OCI-LY7 (cell line): ENCODE measurements around the gene POLR3H. TPM values are rescaled to one million over a fixed set of nuclear protein-coding genes. Genes with fewer than 3 reads are reported as not detected.

ENCODE experiments used
- BruUV-seq: library from RNA; stranded (reverse); fragments of 400-500 nt; replicated peaks from 2 replicates; lab custom pipeline; 2021; lab: Mats Ljungman, UMichigan
- CTCF ChIA-PET: fragments of 300-600 bp; sonication (Branson Sonifier 250); formaldehyde crosslinking; loops from one replicate; lab custom pipeline; 2022; ENCODE audit warnings: antibody characterized with exemption; ENCODE audit not compliant: unreplicated experiment; lab: Charles Lee
- POLR2A ChIA-PET: fragments of 300-600 bp; sonication (Branson Sonifier 250); formaldehyde crosslinking; loops from one replicate; lab custom pipeline; 2022; ENCODE audit warnings: antibody characterized with exemption; lab: Charles Lee
- DNase-seq: peaks from one replicate; pipeline ENCODE4 v3.0.0-alpha.2; 2015; ENCODE audit warnings: low spot score
- H2AFZ ChIP-seq: fragments of 200-600 bp; sonication (generic), shearing (Covaris generic); 2 replicates; pipeline ENCODE4 v1.6.1; 2014; ENCODE audit warnings: mild to moderate bottlenecking, antibody characterized with exemption, low read length, moderate library complexity
- H3K27ac ChIP-seq: fragments of 200-600 bp; sonication (generic); 2 replicates; pipeline ENCODE4 v1.5.1; 2014; ENCODE audit warnings: mixed run types, low read depth, mild to moderate bottlenecking, moderate library complexity, low read length, inconsistent platforms; ENCODE audit not compliant: poor library complexity, severe bottlenecking
- H3K36me3 ChIP-seq: fragments of 200-600 bp; sonication (generic); 2 replicates; pipeline ENCODE4 v1.6.1; 2014; ENCODE audit warnings: mild to moderate bottlenecking, antibody characterized with exemption, low read length, moderate library complexity, mixed read lengths; ENCODE audit not compliant: insufficient read depth
- H3K4me1 ChIP-seq: fragments of 200-600 bp; sonication (generic); 2 replicates; pipeline ENCODE4 v1.5.1; 2014; ENCODE audit warnings: mild to moderate bottlenecking, low read length; ENCODE audit not compliant: insufficient read depth, poor library complexity, severe bottlenecking
- H3K4me2 ChIP-seq: fragments of 200-600 bp; sonication (generic); 2 replicates; pipeline ENCODE4 v1.6.1; 2014; ENCODE audit warnings: mild to moderate bottlenecking, low read length
- H3K4me3 ChIP-seq: fragments of 200-600 bp; sonication (generic); 2 replicates; pipeline ENCODE4 v1.5.1; 2014; ENCODE audit warnings: mild to moderate bottlenecking, low read depth, low read length; ENCODE audit not compliant: poor library complexity, severe bottlenecking
- H3K79me2 ChIP-seq: fragments of 200-600 bp; sonication (generic); 2 replicates; pipeline ENCODE4 v1.6.1; 2016; ENCODE audit warnings: low read depth, mild to moderate bottlenecking, low read length, moderate library complexity, mixed read lengths; ENCODE audit not compliant: insufficient read depth
- H3K9me2 ChIP-seq: fragments of 200-600 bp; sonication (generic); 2 replicates; pipeline ENCODE4 v1.6.1; 2016; ENCODE audit warnings: mild to moderate bottlenecking, low read length, mixed read lengths; ENCODE audit not compliant: insufficient read depth
- H3K9me3 ChIP-seq: fragments of 200-600 bp; sonication (generic); 2 replicates; pipeline ENCODE4 v1.6.1; 2014; ENCODE audit warnings: mild to moderate bottlenecking, mixed run types, low read length, mixed read lengths
- H4K20me1 ChIP-seq: fragments of 200-600 bp; sonication (generic); 2 replicates; pipeline ENCODE4 v1.6.1; 2014; ENCODE audit warnings: mild to moderate bottlenecking, antibody characterized with exemption, low read length, moderate library complexity, mixed read lengths; ENCODE audit not compliant: insufficient read depth
- EZH2phosphoT487 ChIP-seq: fragments of 200-600 bp; sonication (generic); IDR thresholded peaks from 2 replicates; pipeline ENCODE4 v1.6.1; 2018; ENCODE audit warnings: low read depth, borderline replicate concordance, mild to moderate bottlenecking, mixed run types, antibody characterized with exemption, low read length, moderate library complexity, mixed read lengths
- intact Hi-C: fragments of 100-400 bp; cut with micrococcal nuclease; formaldehyde crosslinking; loops from one replicate; pipeline ENCODE4 v1.10.0; 2022; ENCODE audit not compliant: unreplicated experiment
- total RNA-seq, 2 experiments: library from RNA; depleted of rRNA in 1 of 2; stranded (reverse); fragments of >200 nt in 1 of 2; shearing (Covaris generic) in 1 of 2; gene quantifications; 2 replicates each; pipeline ENCODE4 v1.2.3, GENCODE V29; 2014 to 2022
- TF ChIP-seq, protein P1 (sequence below): fragments of 200-600 bp; sonication (generic); conservative IDR thresholded peaks from 2 replicates; pipeline ENCODE4 v1.5.1; 2014; ENCODE audit warnings: mild to moderate bottlenecking, antibody characterized with exemption, low read length, moderate library complexity, mixed read lengths

Gene POLR3H
- total RNA-seq, 2 experiments from 2014 or later = 28.5 to 48.3 TPM

- ChIA-PET CTCF (no interaction called here), POLR2A (no interaction called here)
- Histone ChIP-seq H3K4me2 (no peak overlapping the region), H2AFZ (no peak overlapping the region), H3K79me2 (no peaks in the 10 kb centered on the region), H3K4me1 (peaks cover under 1% of the 10 kb centered on the region), H3K9me2 (no peaks in the 10 kb centered on the region), H3K9me3 (no peaks in the 10 kb centered on the region), H4K20me1 (no peaks in the 10 kb centered on the region), H3K4me3 (no peak overlapping the region), H3K27ac (no peak overlapping the region), H3K36me3 (no peaks in the 10 kb centered on the region)
- BruUV-seq = no TSS peak
- intact Hi-C loops = no loop called here
- DNase-seq = no peak
- TF ChIP-seq EZH2phosphoT487 = no peak
- TF ChIP-seq, protein P1, sequence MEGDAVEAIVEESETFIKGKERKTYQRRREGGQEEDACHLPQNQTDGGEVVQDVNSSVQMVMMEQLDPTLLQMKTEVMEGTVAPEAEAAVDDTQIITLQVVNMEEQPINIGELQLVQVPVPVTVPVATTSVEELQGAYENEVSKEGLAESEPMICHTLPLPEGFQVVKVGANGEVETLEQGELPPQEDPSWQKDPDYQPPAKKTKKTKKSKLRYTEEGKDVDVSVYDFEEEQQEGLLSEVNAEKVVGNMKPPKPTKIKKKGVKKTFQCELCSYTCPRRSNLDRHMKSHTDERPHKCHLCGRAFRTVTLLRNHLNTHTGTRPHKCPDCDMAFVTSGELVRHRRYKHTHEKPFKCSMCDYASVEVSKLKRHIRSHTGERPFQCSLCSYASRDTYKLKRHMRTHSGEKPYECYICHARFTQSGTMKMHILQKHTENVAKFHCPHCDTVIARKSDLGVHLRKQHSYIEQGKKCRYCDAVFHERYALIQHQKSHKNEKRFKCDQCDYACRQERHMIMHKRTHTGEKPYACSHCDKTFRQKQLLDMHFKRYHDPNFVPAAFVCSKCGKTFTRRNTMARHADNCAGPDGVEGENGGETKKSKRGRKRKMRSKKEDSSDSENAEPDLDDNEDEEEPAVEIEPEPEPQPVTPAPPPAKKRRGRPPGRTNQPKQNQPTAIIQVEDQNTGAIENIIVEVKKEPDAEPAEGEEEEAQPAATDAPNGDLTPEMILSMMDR = no peak
Measured at GRCh38 chr22:41582694-41583093, 38.4 kb upstream of the POLR3H start.

GRCh38 chr22:41579997-41580355 lies 35.7 kb upstream of the POLR3H start:
- CTCF ChIA-PET = no interaction called here
- no TSS peak for BruUV-seq

More at GRCh38 chr22:41579997-41580355, 35.7 kb upstream of the POLR3H start:
- POLR2A ChIA-PET = interaction anchor here (0.6 kb wide), 2 partner anchors 28 to 426 kb away, joined by 3 to 4 read pairs; no protein-coding TSS in a partner anchor
- Histone ChIP-seq H3K4me2 (no peak overlapping the region), H3K9me3 (no peaks in the 10 kb centered on the region), H3K9me2 (no peaks in the 10 kb centered on the region), H4K20me1 (no peaks in the 10 kb centered on the region), H3K27ac (no peak overlapping the region), H3K79me2 (no peaks in the 10 kb centered on the region), H3K4me3 (no peak overlapping the region), H2AFZ (no peak overlapping the region), H3K36me3 (peaks cover 4% of the 10 kb centered on the region; the same call in 1 of the 2 replicates), H3K4me1 (no peaks in the 10 kb centered on the region)
- no peak for TF ChIP-seq EZH2phosphoT487
- TF ChIP-seq, protein P1 = no peak
- intact Hi-C loops = no loop called here
- no peak for DNase-seq
